Left ventricle myocardium superior (tissue), 1 donor: Measurements from ENCODE around the gene FAM13B. TPM values are rescaled to one million over a fixed set of nuclear protein-coding genes. Genes with fewer than 3 reads are reported as not detected.
"Not testable (repeated sequence)": the region's sequence is repeated elsewhere in the genome, so short reads cannot be mapped to it uniquely, and the experiment has no call there.

Experiments used
- ATAC-seq: fragments of 200-7000 bp; cut with Tn5 transposase; one replicate; pipeline ENCODE4 v1.9.1; 2020; ENCODE audit warnings: mild to moderate bottlenecking, moderate library complexity
- DNase-seq: peaks from one replicate; pipeline ENCODE4 v3.0.0-alpha.2; 2020
- intact Hi-C: fragments of 100-400 bp; cut with micrococcal nuclease; formaldehyde crosslinking; loops from one replicate; pipeline ENCODE4 v1.11.0; 2022
- total RNA-seq: library from RNA; stranded (reverse); fragmentation: NEBNext Ultra II Directional; extraction: Animal tissue kit (Norgen Biotek cat#: 25700); gene quantifications from one replicate; pipeline ENCODE4 v1.2.1, GENCODE V29; 2021
- donor health status: DM: no; HTN: yes; CAD: no; lungs with severe emphysema.

Gene FAM13B
- total RNA-seq, 1 donor from 2014 or later: 20.4 TPM

DNA sequence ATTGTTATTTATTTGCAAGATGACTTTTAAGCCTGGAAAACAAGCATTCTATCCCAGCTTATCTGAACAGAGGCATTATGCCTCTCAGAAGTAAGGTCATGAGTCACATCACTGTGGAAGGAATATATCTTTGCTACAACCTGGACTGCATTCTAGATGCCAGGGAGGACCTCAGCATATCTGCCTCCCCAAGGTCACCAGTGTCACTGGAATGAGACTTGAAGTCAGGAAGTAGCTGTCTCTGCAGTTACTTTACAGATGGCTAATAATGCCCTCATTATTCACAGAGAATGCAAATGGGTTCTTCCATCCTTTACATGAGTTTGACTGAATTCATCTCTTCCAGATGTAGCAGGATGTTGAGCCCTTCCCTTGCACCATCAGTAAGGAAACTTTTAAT, 4.4 kb upstream of the FAM13B start:
- no peak for ATAC-seq
- no peak for DNase-seq
- intact Hi-C loops: no loop called here

DNA sequence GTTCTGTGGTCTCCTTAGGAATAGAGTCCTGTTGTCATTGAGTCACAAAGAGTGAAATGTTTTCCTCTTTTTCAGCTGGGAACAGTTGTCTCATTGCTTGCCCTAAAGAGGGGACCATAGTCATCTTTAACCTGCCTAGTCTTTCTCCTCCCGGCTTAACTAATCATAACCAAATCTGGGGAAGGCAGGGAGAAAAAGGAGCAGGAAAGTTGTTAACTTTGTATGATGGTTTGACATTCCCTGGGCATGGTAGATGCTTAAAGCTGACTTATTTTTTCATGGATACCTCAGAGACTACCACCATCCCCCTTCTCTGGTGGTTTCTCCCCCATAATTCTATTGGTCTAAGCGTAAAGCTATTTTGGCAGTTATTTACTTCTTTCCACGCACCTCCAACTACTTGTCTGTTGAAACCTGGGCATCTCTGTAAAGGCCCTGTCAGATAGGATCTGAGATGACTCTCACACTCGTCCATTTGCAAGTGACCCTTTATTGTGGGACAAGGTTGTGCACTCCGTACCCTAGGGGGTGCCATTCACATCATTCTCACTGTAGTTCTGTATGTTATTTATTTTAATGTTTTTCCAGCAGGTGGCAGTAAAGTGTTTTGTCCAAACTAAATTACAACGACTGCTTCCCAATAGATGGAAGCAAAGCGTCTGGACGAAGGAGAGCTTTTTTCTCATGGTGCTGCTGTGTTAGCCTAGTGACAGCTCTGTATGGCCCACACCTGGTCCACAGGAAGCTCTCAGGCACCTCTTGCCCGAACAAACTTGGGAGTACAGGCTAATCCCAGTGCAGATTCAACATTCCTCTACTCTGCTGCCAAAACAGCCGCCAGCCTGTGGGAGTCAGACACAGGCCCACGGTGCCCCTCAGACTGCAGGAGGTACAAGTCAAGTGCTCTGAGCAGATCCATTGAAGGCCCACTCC, 3.0 kb upstream of the FAM13B start:
- intact Hi-C loops: no loop called here
- ATAC-seq (peak; percentile 47), DNase-seq (no peak)

DNA sequence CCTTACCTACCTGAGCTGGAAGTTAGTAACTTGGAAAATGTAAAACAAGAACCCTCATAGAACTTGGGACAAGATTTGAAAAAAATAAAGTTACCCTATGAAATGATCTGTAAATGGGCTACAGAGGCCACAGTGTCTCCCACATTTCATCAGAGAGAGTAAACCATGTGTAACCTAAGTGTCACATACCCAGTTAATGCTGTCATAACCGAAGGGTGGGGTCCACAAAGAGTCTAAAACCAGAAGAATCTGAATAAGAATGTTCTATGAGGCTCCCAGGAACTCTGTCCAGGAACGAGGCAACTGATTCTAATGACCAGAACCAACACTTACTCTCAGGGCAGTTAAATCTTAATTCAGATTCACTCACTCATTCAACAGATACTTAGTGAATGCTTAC, 1.0 kb upstream of the FAM13B start:
- intact Hi-C loops: no loop called here
- ATAC-seq (no peak), DNase-seq (no peak)

DNA sequence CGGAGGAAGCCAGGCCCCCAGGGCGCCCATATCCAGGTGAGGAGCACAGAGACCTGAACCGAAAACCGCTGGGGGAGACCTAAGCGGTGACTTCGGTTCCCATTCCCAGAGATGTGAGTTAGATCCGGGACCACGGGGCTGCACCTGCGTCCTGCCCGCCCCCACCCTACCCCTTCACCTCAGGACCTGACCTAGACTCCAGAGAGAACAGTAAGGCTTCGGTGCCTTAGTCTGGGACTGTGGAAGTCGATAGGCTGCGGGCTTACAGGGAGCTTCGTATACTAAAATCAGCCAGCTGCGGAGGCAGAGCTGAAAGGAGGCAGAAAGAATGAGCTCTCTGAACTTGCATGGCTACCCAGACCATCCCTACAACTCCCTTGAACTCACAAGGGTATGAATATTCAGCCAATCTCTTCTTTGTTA, 518 bp upstream of the FAM13B start:
- intact Hi-C loops: no loop called here
- no peak for DNase-seq

DNA sequence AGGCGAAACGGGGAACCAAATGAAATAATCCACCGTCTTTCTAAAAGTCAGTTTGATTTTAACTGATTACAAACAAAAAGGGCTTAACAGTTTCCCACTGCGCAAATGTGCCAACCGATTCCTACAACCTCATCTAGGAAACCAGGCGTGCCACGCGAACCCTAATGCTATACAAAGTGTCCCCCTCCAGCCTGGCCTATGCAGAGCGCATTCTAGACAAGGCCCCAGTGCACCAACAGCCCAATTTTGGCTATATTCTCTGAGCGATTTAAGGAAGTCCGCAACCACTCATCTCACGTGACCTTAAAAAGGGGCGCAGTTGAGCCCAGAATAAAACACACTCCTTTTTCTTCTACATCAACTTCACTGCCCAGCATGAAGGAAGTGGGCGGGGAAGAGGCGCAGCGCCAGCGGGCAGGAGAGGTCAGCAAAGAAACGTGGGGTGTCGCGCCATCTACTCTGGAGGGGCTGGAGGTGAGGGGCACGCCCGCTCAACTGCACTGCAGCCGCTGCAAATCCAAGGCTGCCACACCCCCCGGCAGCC, 779 bp downstream of the FAM13B start:
- ATAC-seq (peak; percentile 56), DNase-seq (peak; percentile 81)
- intact Hi-C loops: no loop called here

More for the DNA sequence above, 518 bp upstream of the FAM13B start:
- peak; percentile 31 for ATAC-seq

DNA sequence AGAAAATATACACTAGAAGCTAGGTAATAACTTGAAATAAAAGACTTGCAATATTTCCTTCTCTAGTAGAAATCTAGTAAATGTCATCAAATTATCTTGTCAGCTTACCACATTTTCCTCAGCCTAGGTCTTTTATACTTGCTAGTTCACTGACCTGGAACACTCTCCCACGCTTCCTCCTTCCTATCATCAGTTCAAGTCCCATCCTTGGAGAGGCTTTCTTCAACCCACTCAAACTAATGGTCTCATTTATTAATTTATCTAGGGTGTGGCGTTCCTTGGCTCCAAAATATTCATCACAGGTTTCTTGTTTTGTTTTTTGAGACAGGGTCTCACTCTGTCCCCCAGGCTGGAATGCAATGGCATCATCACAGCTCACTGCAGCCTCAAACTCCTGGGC, 2.9 kb downstream of the FAM13B start:
- intact Hi-C loops: no loop called here
- ATAC-seq (no peak), DNase-seq (no peak)

DNA sequence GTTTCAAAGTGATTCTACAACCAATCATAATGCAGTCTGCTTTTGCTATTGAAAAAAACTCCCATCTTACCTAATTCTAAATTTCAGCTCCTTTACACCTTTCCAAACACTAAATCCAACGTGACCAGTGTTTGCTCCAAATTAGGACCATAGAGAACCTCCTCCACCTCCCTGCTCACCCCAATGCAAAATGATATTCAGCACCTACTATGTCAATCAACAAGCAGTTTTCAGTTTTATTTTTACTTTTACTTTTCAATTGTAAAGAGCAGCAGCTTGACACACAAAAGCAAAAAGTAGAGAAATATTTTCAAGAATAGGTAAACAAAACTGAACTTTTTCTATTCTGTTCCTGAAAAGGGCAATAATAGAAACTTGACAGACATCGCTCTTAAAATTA, 3.4 kb downstream of the FAM13B start:
- no peak for ATAC-seq
- no peak for DNase-seq
- intact Hi-C loops: no loop called here

DNA sequence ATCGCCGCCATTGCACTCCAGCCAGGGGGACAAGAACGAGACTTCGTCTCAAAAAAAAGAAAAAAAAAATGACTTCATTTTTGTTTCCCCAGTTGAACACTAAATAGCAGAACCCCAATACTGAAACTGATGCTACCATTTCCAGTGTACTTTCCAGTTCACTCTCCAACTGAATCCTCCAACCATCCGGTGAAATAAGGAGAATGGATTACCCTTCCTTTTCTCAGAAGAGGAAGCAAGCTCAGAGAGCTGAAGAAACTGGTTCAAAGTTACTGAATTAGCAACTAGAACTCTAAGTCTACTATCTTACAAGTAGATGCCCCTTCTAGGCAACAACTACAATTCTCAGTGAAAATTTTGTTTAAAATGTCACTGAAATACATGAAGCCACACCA, 3.9 kb downstream of the FAM13B start:
- intact Hi-C loops: no loop called here
- DNase-seq (no peak), ATAC-seq (no peak)

DNA sequence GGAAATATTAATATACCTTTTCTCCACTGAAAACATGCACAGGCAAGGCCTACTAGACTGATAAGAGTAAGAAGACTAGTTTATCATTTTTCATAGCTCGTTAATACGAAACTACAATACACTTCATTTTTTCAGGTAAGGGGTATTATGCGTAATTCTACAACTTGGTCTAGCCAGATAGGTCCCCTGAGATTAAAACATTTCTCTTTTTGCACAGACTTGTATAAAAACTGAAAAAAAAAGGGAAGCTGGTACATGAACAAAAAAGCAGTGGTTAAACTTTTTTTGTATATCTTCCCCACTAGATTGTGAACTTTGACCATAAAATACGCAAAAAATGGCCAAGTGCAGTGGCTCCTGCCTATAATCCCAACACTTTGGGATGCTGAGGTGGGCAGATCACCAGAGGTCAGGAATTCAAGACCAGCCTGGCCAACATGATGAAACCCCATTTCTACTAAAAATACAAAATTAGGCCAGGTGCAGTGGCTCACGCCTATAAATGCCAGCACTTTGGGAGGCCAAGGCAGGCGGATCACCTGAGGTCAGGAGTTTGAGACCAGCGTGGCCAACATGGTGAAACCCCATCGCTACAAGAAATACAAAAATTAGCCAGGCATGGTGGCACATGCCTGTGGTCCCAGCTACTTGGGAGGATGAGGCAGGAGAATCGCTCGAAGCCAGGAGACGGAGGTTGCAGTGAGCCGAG, 4.5 kb downstream of the FAM13B start:
- intact Hi-C loops, ATAC-seq, DNase-seq: not testable (repeated sequence)

DNA sequence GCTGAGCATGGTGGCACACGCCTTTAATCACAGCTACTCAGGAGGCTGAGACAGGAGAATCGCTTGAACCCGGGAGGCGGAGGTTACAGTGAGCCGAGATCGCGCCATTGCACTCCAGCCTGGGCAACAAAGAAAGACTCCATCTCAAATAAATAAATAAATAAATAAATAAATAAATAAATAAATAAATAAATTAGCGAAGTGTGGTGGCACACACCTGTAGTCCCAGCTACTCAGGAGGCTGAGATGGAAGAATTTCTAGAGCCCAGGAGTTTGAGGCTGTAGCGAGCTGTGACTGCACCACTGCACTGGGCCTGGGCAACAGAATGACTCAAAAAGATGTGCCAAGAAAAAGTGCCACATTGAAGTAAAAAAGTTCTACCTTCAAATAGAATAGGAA, 6.1 kb downstream of the FAM13B start:
- ATAC-seq, intact Hi-C loops, DNase-seq: not testable (repeated sequence)

DNA sequence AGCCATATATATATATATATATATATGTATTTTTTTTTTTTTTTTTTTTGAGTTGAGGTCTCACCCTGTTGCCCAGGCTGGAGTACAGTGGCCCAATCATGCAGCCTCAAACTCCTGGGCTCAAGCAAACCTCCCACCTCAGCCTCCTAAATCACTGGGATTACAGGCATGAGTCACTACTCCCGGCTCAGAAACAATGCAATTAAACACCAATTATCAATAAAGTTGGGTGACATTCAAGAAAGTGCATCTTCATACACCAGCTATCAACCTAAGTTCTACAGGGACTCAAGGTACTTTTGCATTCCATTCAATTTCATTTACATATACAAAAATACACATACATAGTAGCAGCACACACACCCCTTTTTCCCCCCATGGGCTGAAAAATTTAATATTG, 7.6 kb downstream of the FAM13B start:
- intact Hi-C loops: no loop called here
- ATAC-seq (no peak), DNase-seq (no peak)

DNA sequence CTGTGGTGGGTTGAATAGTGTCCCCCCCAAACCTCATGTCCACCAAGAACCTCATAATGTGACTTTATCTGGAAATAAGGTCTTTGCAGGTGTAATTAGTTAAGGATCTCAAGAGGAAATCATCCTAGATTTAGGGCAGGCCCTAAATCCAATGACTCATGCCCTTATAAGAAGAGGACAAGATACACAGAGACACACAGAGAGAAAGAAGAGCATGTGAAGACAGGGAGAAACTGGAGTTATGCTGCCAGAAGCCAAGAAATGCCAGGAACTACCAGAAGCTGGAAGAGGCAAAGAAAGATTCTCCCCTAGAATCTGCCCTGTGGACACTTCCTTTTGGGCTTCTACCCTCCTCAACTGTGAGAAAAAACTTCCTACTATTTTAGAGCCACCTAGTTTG, 8.8 kb downstream of the FAM13B start:
- intact Hi-C loops: no loop called here
- ATAC-seq (no peak), DNase-seq (no peak)

DNA sequence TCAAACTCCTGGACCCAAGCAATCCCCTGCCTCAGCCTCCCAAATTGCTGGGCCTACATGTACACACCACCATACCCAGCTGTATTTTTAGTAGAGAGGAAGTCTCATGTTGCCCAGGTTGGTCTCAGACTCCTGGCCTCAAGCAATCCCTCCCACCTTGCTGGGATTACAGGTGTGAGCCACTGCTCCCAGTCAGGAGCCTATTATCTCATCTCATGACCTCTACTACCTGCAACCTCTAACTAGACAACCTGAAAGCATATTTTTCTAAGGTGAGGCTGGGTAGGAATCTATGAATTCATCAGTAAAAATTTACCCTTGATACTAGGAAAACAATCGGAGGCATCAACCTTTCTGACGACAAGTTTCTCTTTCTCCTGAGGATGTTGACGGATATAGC, 10.0 kb downstream of the FAM13B start:
- ATAC-seq (no peak), DNase-seq (no peak)
- intact Hi-C loops: no loop called here

DNA sequence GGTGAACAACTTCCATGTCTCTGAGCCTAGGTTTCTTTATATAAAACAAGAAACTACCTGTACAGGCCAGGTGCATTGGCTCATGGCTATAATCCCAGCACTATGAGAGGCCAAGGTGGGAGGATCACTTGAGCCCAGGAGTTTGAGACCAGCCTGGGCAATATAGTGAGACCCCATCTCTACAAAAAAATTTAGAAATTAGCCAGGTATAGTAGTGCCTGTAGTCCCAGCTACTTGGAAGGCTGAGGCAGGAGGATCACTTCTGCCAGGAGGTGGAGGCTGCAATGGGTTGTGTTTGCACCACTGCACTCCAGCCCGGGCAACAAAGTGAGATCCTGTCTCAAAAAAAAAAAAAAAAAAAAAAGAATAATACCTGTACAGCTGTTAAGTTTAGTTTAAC, 11.1 kb downstream of the FAM13B start:
- ATAC-seq: no peak
- DNase-seq: no peak
- intact Hi-C loops: no loop called here

DNA sequence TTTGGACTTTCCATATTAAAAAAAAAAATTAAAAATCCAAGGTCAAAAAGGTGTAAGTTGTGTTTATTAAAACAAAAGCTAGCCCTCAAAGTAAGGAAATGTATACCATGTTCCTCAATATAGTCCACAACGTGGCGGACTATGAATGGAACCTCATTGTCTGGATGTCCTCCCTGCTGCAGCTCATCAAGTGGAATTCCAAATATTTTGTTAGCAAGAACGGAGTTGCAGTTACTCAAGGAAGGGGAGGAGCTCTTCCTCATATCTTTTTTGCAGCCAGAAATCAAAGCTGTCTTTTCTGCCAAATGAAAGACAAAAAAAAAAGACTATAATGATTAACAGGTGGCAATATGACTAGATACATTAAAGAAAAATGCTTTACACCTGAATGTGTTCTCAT, 14.0 kb downstream of the FAM13B start:
- intact Hi-C loops: no loop called here

DNA sequence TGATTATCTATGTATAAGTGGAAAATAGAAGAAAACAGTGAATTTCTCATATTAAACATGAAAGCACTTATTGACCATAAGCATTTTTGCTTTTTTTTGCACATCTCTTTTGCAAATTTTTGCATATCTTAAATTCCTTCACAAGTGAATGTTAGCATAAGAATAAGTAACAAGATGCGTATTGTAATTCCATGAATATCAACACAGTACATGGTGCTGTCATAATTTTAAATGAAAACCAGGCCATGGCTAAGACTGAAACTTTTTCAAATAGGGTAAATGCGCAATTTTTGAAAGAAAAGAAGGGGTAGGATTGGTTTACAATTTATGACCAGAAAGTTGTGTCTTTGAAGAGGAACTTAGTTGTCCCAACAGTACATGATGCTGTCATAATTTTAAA, 17.0 kb downstream of the FAM13B start:
- DNase-seq: no peak
- ATAC-seq: no peak
- intact Hi-C loops: no loop called here

More for the DNA sequence above, 14.0 kb downstream of the FAM13B start:
- DNase-seq (no peak), ATAC-seq (no peak)

DNA sequence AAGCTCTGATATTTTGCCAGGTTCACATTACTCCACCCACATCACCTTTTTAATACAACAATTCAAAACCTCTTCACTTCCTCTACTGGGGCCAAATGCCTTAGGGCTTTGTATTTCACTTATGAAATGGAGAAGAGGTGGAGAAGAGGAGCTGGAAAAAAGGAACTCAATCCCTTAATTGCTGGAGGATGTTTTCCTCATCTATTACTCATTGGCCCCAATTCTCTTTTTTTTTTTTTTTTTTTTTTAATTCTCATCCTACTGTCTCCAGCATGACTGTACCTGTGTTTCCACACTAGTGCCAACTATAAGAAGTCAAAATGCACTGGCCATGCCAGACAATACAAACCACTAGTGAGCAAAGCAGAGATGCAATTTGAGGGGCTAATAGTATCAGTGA, 20.9 kb downstream of the FAM13B start:
- ATAC-seq (no peak), DNase-seq (no peak)
- intact Hi-C loops: no loop called here

DNA sequence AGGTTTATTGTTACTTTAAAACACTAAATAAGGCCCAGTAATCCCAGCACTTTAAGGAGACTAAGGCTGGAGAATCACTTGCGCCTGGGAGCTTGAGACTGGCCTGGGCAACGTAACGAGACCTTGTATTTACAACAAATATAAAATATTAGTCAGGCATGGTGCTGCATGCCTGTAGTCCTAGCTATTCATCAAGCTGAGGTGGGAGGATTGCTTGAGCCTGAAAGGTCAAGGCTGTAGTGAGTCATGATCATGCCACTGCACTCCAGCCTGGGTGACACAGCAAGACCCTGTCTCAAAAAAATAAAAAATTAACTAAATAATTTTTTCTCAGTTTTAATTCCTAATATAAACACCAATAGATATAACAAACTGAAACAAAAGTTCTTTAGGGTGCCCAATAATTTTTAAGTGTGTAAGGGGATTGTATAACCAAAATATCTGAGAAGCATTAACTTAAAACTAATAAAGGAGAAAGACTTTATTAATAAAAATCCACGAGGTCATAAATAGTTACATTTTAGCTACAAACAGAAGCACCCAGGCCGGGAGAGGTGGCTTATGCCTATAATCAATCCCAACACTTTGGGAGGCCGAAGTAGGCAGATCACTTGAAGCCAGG, 32.7 kb downstream of the FAM13B start:
- intact Hi-C loops: no loop called here
- ATAC-seq (peak; percentile 60), DNase-seq (no peak)

DNA sequence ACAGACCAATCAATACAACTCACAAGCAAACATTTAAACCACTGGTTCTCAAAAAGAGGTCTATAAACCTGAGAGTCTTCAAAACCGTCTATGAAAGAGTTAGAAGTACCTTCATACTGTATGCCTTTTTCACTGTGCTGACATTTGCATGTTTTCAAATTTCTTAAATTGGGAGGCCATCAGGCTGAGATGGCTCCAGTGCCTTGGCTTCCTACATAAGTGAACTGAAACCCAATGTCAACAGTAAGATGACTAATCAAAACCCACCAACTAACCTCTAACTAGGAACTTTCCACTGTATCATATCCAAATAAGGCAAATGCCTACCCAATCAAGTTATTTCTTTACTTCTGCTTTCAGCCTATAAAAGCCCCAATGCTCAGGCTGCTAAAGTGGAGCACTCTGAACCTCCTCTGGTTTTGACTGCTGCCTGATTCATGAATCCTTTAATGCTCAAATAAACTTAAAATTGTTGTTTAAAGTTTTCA, 35.1 kb downstream of the FAM13B start:
- ATAC-seq (no peak), DNase-seq (no peak)
- intact Hi-C loops: no loop called here

DNA sequence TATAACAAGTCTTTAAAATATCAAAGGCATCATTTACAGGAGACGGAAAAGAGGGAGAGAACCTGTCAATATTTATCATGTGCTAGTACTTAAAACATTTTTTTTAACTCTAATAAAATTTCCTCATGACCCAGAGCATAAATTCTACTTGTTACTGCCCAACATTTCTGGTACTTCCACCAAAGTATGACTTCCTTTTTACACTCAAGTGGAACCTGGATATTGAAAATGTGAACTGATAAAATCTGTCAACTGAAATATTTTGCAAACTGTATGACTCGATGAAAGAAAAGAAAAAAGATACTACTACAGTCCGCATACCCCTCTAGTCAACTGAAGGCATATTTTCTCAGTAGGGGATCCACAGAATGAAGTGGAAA, 37.1 kb downstream of the FAM13B start:
- DNase-seq (no peak), ATAC-seq (no peak)
- intact Hi-C loops: no loop called here
